Measurements from ENCODE around the gene AMPD2.

AMPD2 gene

DNA sequence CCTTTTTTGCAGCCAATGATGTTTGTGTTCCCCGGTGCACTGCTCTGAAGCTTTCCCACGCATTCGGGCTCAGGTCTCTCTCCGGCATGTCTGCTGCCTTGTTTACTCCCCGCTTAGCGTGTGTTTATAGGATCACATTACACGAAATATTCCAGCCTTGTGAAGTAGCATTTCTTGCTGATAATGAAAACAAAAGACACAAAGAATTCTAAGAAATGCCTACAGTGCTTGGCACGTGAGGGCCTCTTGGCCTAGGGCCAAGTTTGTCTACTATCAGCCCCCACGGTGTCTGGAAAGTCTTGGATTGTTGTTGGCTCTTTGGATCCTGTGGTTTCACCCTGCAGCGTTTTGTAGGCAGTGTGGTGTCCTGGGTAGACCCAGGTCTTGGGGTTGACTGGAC lies 25.0 kb downstream of the AMPD2 start:
- in situ Hi-C loops (cut with HindIII; ENCODE audit: low sequenced_read_pairs) = loop anchor here (10.0 kb wide), 3 partner anchors 110 to 360 kb away; partner anchors contain the start of genes EPS8L3 and GPR61
- TF ChIP-seq, protein P1, sequence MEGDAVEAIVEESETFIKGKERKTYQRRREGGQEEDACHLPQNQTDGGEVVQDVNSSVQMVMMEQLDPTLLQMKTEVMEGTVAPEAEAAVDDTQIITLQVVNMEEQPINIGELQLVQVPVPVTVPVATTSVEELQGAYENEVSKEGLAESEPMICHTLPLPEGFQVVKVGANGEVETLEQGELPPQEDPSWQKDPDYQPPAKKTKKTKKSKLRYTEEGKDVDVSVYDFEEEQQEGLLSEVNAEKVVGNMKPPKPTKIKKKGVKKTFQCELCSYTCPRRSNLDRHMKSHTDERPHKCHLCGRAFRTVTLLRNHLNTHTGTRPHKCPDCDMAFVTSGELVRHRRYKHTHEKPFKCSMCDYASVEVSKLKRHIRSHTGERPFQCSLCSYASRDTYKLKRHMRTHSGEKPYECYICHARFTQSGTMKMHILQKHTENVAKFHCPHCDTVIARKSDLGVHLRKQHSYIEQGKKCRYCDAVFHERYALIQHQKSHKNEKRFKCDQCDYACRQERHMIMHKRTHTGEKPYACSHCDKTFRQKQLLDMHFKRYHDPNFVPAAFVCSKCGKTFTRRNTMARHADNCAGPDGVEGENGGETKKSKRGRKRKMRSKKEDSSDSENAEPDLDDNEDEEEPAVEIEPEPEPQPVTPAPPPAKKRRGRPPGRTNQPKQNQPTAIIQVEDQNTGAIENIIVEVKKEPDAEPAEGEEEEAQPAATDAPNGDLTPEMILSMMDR (IDR thresholded peaks at IDR 0.05; ENCODE audit: low read depth, low read length, missing control alignments) = no peak
- no peak overlapping the region for H3K4me3 ChIP-seq (ENCODE audit: low read depth, low read length)

GRCh38 chr1:109649491-109649914 lies 29.9 kb downstream of the AMPD2 start:
- DNase-seq (ENCODE audit: low read depth) = no peak
- peak overlapping the region; percentile 19 for H3K4me3 ChIP-seq (ENCODE audit: low read depth, low read length)
- in situ Hi-C loops (cut with HindIII; ENCODE audit: low sequenced_read_pairs) = loop anchor here (10.0 kb wide), 3 partner anchors 115 to 355 kb away; partner anchors contain the start of genes EPS8L3 and GPR61
- TF ChIP-seq, protein P1 (IDR thresholded peaks at IDR 0.05; ENCODE audit: low read depth, low read length, missing control alignments) = no peak

More for the DNA sequence above, 25.0 kb downstream of the AMPD2 start:
- DNase-seq (ENCODE audit: low read depth) = no peak

- TF ChIP-seq, protein P1 (IDR thresholded peaks at IDR 0.05; ENCODE audit: low read depth, low read length, missing control alignments) = no peak
- in situ Hi-C loops (cut with HindIII; ENCODE audit: low sequenced_read_pairs) = loop anchor here (5.0 kb wide), 1 partner anchor 57 kb away; no protein-coding TSS in a partner anchor
- no peak overlapping the region for H3K4me3 ChIP-seq (ENCODE audit: low read depth, low read length)
- DNase-seq (ENCODE audit: low read depth) = no peak
Observed at GRCh38 chr1:109650609-109651008, 31.0 kb downstream of the AMPD2 start.

GRCh38 chr1:109652402-109652801 lies 32.8 kb downstream of the AMPD2 start:
- DNase-seq (ENCODE audit: low read depth) = no peak
- TF ChIP-seq, protein P1 (IDR thresholded peaks at IDR 0.05; ENCODE audit: low read depth, low read length, missing control alignments) = no peak
- in situ Hi-C loops (cut with HindIII; ENCODE audit: low sequenced_read_pairs) = loop anchor here (5.0 kb wide), 1 partner anchor 55 kb away; no protein-coding TSS in a partner anchor
- no peak overlapping the region for H3K4me3 ChIP-seq (ENCODE audit: low read depth, low read length)

DNA sequence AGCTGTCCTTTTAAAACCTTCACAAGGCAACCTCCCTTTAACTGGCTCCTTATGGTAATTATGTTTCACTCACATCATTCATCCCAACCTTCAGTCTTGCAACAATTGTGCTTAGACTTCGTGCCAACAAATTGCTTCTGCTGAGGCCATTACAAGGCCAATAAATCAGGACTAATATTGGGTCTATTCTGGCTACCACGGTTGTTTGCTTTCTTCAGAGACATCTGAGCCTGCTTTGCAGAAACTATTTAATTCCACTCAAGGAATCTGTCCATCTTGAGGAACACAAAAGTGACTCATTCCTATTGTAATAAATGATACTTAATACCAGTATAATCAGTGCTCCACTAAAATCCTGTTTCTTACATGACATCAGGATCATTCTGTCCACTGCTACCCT lies 33.7 kb downstream of the AMPD2 start:
- DNase-seq (ENCODE audit: low read depth) = no peak
- in situ Hi-C loops (cut with HindIII; ENCODE audit: low sequenced_read_pairs) = loop anchor here (5.0 kb wide), 1 partner anchor 54 kb away; no protein-coding TSS in a partner anchor
- TF ChIP-seq, protein P1 (IDR thresholded peaks at IDR 0.05; ENCODE audit: low read depth, low read length, missing control alignments) = no peak
- H3K4me3 ChIP-seq (ENCODE audit: low read depth, low read length) = no peak overlapping the region

DNA sequence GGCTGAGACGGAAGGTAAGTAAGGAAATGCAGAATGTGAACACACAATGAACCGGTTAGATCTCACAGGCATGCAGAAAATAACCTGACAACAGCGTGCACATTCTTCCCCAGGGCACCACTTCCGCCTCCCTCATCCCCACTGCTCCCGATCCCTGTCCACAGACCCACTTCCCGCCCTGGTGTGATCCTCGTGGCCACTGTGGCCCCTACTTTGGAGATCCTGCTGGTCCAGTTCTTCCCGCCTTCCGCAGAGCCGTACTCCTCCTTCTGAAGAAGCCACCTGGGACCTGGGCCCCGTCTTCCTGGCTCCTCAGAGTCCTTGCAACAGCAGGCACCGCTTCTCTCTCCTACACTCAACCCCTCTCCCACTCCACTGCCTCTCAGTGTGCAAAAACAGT lies 34.9 kb downstream of the AMPD2 start:
- in situ Hi-C loops (cut with HindIII; ENCODE audit: low sequenced_read_pairs) = loop anchor here (5.0 kb wide), 1 partner anchor 53 kb away; no protein-coding TSS in a partner anchor
- TF ChIP-seq, protein P1 (IDR thresholded peaks at IDR 0.05; ENCODE audit: low read depth, low read length, missing control alignments) = no peak
- no peak for DNase-seq (ENCODE audit: low read depth)
- H3K4me3 ChIP-seq (ENCODE audit: low read depth, low read length) = no peak overlapping the region
